Testis (tissue), 3 donors: ENCODE results near the gene AMY2B. TPM values are rescaled to one million over a fixed set of nuclear protein-coding genes. Genes with fewer than 3 reads are reported as not detected.
"Not testable (repeated sequence)": the region's sequence is repeated elsewhere in the genome, so short reads cannot be mapped to it uniquely, and the experiment has no call there.

Source experiments
- DNase-seq: peaks from one replicate; pipeline ENCODE4 v3.0.0-alpha.2; 2019
- H3K27ac ChIP-seq, 2 donors: fragments of 200-600 bp; sonication (generic); one replicate each; pipeline ENCODE4 v1.5.1; 2019
- H3K27me3 ChIP-seq: fragments of 200-600 bp; sonication (generic); one replicate; pipeline ENCODE4 v1.5.1; 2019
- H3K36me3 ChIP-seq: fragments of 200-600 bp; sonication (generic); one replicate; pipeline ENCODE4 v1.5.1; 2017; ENCODE audit warnings: low read depth; ENCODE audit errors: missing control alignments
- H3K4me1 ChIP-seq: fragments of 200-600 bp; sonication (generic); one replicate; pipeline ENCODE4 v1.5.1; 2019
- H3K4me3 ChIP-seq, 2 donors: fragments of 200-600 bp; sonication (generic); one replicate each; pipeline ENCODE4 v1.5.1; 2017 to 2019
- H3K9me3 ChIP-seq: fragments of 200-600 bp; sonication (generic); one replicate; pipeline ENCODE4 v1.5.1; 2017
- POLR2A ChIP-seq: fragments of 450-650 bp; IDR thresholded peaks from one replicate; pipeline ENCODE4 v1.6.1; 2017; ENCODE audit warnings: antibody characterized with exemption, mild to moderate bottlenecking, moderate library complexity
- WGBS, 2 donors: methylation state at CpG; one replicate each; pipeline ENCODE4 v1.1.5; 2018; 5-methylcytosine and 5-hydroxymethylcytosine counted together
- intact Hi-C: fragments of 100-400 bp; cut with DNase I; formaldehyde crosslinking; loops from one replicate; pipeline ENCODE4 v1.15.1; 2023; ENCODE audit warnings: low total_unique reads
- polyA plus RNA-seq: library from polyadenylated mRNA; stranded (reverse); fragments of 350-450 nt; fragmentation: Illumina TruSeq; extraction: RNeasy Lipid Tissue Mini Kit (QIAGEN cat#74804); gene quantifications from one replicate; pipeline ENCODE4 v1.2.3, GENCODE V29; 2014; ENCODE audit warnings: low read depth, low replicate concordance; ENCODE audit not compliant: insufficient read depth
- total RNA-seq, 2 donors: library from RNA; depleted of rRNA; stranded (reverse); fragments of >200 nt; gene quantifications; one replicate each; pipeline ENCODE4 v1.2.3, GENCODE V29; 2016
- TF ChIP-seq, protein P1 (sequence below), 3 experiments: fragments of 450-650 bp in 2 of 3; fragments of 200-600 bp in 1 of 3; sonication (generic) in 1 of 3; IDR thresholded peaks; one replicate each; pipeline ENCODE4 v1.5.1; 2016 to 2019; ENCODE audit warnings: antibody characterized with exemption in 3 of 3, mild to moderate bottlenecking in 2 of 3, moderate library complexity in 1 of 3

AMY2B gene
- total and polyA plus RNA-seq, 3 donors from 2014 or later, result 6.6 to 19.4 (median 16.0) TPM

DNA sequence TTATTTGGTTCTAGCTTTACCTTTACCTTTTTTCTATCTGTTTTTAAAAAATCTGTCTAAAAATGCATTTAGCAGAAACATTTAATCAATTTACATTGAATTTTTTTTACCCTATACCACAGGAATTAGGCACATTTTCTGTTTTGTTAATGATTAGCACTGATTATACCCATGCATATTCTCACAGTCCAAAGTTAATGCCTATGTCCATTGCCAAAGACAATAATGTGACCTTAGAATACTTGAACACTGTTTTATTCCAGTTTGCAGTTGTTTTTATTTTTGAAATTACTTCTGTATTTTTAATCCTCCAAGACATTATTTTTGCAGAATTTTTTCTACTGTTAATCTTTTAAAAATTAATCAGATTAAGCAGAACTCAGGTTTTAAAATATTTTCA, 11.0 kb upstream of the AMY2B start:
- Histone ChIP-seq H3K27me3 (no peaks in the 10 kb centered on the region), H3K4me1 (peaks cover 5% of the 10 kb centered on the region), H3K36me3 (no peaks in the 10 kb centered on the region), H3K27ac (no peak overlapping the region), H3K9me3 (no peaks in the 10 kb centered on the region), H3K4me3 (no peak overlapping the region)
- no peak for TF ChIP-seq POLR2A
- TF ChIP-seq, protein P1, sequence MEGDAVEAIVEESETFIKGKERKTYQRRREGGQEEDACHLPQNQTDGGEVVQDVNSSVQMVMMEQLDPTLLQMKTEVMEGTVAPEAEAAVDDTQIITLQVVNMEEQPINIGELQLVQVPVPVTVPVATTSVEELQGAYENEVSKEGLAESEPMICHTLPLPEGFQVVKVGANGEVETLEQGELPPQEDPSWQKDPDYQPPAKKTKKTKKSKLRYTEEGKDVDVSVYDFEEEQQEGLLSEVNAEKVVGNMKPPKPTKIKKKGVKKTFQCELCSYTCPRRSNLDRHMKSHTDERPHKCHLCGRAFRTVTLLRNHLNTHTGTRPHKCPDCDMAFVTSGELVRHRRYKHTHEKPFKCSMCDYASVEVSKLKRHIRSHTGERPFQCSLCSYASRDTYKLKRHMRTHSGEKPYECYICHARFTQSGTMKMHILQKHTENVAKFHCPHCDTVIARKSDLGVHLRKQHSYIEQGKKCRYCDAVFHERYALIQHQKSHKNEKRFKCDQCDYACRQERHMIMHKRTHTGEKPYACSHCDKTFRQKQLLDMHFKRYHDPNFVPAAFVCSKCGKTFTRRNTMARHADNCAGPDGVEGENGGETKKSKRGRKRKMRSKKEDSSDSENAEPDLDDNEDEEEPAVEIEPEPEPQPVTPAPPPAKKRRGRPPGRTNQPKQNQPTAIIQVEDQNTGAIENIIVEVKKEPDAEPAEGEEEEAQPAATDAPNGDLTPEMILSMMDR (IDR thresholded peaks at IDR 0.05), result no peak
- DNase-seq, result no peak
- intact Hi-C loops, result no loop called here

DNA sequence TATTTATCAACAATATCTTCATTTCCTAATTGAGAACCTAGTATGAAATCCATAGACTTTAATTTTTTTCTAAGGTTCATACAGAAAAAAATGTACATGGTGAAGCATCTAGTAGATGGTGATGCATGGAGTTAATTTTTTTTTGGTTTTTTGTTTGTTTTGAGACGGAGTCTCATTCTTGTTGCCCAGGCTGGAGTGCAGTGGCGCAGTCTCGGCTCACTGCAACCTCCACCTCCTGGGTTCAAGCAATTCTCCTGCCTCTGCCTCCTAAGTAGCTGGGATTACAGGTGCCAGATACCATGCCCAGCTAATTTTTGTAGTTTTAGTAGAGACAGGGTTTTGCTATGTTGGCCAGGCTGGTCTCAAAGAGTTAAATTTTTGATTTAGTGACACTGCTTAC, 10.3 kb upstream of the AMY2B start:
- H3K4me3 ChIP-seq, H3K27me3 ChIP-seq, intact Hi-C loops, DNase-seq, H3K36me3 ChIP-seq, H3K9me3 ChIP-seq, H3K4me1 ChIP-seq: not testable (repeated sequence)
- WGBS, 2 donors, result 65 to 67% methylated on average over 3 of the region's 3 CpGs
- H3K27ac ChIP-seq, result peak overlapping the region in 1 of 2 donors; percentile 20

DNA sequence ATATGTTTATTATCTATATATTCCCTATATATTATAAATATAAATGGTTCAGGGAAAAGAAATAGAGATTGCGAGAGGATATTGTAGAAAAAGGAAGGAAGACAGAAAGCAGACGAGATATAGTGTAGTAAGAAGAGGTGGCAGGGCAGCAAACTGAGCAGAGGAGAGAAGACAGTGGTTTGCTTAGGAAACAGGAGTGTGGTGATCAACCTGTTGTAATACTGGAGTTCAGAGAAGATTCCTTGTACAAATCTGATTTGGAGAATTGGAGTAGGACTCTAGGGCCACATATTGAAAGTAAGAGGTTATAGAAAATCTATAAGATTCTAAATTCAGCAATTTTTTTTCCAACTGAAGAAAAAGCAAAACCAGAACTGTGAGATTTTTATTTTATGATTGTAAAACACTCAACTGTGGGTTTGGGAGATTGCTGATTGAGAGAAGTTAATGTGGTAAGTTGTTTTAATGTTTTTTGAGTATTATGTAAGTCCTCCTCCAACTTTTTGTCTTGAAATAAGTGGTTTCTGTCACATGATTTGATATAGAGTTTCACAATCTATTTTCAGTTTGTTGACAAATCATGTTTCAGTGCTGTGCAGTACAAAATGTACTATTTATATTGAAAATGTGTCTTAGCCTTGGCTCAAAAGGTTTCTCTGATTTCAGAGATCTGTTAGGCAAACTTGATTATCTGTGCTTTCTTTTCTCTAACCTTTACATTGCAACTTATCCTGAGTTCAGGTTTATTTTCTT, 9.6 kb upstream of the AMY2B start:
- WGBS, 2 donors, result 54 to 63% methylated on average over 2 of the region's 2 CpGs
- intact Hi-C loops, result no loop called here
- Histone ChIP-seq H3K4me3 (no peak overlapping the region), H3K27me3 (no peaks in the 10 kb centered on the region), H3K9me3 (no peaks in the 10 kb centered on the region), H3K27ac (peak overlapping the region; percentile 2 to 20), H3K4me1 (peaks cover 5% of the 10 kb centered on the region), H3K36me3 (no peaks in the 10 kb centered on the region)
- no peak for TF ChIP-seq POLR2A
- TF ChIP-seq, protein P1 (IDR thresholded peaks at IDR 0.05), result no peak
- DNase-seq, result no peak

DNA sequence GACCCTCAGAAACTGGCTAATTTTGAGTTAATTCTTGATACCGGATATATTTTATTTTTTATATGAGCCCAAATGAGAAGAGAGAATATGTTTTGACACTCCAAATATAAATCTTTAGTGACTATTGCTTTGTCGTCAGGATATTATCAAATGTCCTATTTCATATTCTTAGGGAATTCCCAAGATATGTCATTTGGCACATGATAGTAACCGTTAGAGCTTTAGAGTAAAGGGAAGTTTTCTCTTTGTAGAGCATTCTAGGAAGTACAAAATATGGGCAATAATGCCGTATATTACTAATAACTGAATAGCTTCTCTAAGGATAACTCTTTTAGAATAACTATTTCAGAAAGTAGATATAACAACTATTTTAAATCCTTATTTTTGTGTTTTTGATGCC, 8.3 kb upstream of the AMY2B start:
- intact Hi-C loops, result no loop called here
- peak overlapping the region in 1 of 2 donors; percentile 20 for H3K27ac ChIP-seq
- TF ChIP-seq, protein P1 (IDR thresholded peaks at IDR 0.05), result no peak
- no peak for TF ChIP-seq POLR2A
- DNase-seq, result no peak
- WGBS, 2 donors, result 68 to 74% methylated on average over 4 of the region's 4 CpGs
- no peaks in the 10 kb centered on the region for H3K9me3 ChIP-seq
- no peaks in the 10 kb centered on the region for H3K36me3 ChIP-seq
- H3K4me3 ChIP-seq, result no peak overlapping the region
- no peaks in the 10 kb centered on the region for H3K27me3 ChIP-seq
- H3K4me1 ChIP-seq, result peaks cover 5% of the 10 kb centered on the region

DNA sequence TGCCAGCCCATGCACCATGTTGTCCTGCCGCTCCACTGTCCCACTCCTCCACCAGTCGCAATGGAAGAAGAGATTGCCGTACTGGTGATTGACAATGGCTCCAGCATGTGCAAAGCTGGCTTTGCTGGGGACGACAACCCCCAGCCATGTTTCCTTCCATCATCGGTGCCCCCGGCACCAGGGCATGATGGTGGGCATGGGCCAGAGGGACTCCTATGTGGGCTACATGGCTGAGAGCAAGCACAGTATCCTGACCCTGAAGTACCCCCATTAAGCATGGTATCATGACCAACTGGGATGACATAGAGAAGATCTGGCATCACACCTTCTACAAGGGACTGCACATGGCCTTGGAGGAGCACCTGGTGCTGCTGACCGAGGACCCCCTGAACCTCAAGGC, 1.9 kb upstream of the AMY2B start:
- no peaks in the 10 kb centered on the region for H3K9me3 ChIP-seq
- TF ChIP-seq POLR2A, result no peak
- TF ChIP-seq, protein P1 (IDR thresholded peaks at IDR 0.05), result no peak
- WGBS, 2 donors, result 93 to 94% methylated on average over 4 to 7 of the region's 7 CpGs
- H3K27ac ChIP-seq, result no peak overlapping the region
- intact Hi-C loops, result no loop called here
- no peak overlapping the region for H3K4me3 ChIP-seq
- no peak for DNase-seq
- H3K4me1 ChIP-seq, result no peaks in the 10 kb centered on the region
- H3K27me3 ChIP-seq, result no peaks in the 10 kb centered on the region
- no peaks in the 10 kb centered on the region for H3K36me3 ChIP-seq
